ENCODE data around the gene MCMBP.

DNA sequence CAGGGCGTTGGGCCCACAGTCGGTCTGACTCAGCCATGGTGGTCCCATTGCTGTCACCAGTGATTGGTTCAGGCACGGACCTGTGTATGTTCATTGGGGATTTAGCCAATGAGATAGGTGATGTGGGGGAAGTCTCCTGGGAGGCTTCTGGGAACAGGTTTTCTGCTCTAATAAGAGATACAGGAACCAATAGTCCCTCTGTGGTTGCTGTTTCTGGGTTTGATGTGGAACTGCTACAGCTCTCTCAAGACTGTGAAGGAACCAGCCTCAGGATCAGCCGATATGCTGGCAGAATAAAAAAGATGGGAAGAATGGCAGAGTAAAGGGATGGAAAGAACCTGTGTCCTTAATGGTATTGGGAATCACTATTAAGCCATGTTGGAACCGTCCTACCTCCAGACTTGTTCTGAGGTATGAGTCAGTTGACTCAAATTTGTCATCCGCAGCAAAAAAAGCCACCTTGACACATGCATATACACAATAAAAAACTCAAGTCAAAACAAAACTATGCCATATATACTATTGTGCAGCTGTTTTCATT, 70.6 kb downstream of the MCMBP start:
- TF ChIP-seq CTCF (IDR thresholded peaks at IDR 0.05 in 2 of 3, conservative IDR thresholded peaks at IDR 0.05 in 1 of 3; ENCODE audit: borderline replicate concordance in 1 of 3, insufficient read depth in 1 of 3, low read depth in 2 of 3, low read length in 2 of 3) (no peak), POLR2A (IDR thresholded peaks at IDR 0.05; ENCODE audit: borderline replicate concordance, extremely low read depth, insufficient read depth, insufficient read length) (no peak), MAX (IDR thresholded peaks at IDR 0.05) (no peak), SP1 (IDR thresholded peaks at IDR 0.05; ENCODE audit: low read depth) (no peak), ZNF274 (IDR thresholded peaks at IDR 0.05; ENCODE audit: low read depth, low read length) (no peak), YY1 (IDR thresholded peaks at IDR 0.05; ENCODE audit: extremely low read depth, insufficient replicate concordance, low read depth, low read length) (no peak), POLR2AphosphoS5 (IDR thresholded peaks at IDR 0.05; ENCODE audit: low read depth, low read length) (no peak), SRF (IDR thresholded peaks at IDR 0.05; ENCODE audit: low read depth) (no peak)
